ENCODE results near the gene MED13L.

DNA sequence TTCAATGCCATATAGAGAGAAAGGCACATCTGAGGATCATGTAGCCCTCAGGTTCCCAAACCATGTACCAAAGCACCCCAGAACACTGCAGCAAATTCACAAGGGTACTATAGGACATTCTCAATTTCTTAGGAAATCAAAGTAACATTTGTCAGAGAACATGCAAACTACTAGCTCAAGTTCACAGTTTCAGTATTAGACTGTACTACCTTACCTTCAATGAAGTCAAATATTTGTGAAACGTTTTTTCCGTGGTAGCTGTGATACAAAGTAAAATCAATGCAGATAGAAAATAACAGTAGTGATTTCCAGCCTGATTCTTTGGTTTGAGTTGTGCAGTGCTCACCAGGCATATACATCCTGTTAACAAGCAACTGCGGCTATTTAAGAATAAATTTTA, 197.1 kb downstream of the MED13L start:
- TF ChIP-seq, protein P1, sequence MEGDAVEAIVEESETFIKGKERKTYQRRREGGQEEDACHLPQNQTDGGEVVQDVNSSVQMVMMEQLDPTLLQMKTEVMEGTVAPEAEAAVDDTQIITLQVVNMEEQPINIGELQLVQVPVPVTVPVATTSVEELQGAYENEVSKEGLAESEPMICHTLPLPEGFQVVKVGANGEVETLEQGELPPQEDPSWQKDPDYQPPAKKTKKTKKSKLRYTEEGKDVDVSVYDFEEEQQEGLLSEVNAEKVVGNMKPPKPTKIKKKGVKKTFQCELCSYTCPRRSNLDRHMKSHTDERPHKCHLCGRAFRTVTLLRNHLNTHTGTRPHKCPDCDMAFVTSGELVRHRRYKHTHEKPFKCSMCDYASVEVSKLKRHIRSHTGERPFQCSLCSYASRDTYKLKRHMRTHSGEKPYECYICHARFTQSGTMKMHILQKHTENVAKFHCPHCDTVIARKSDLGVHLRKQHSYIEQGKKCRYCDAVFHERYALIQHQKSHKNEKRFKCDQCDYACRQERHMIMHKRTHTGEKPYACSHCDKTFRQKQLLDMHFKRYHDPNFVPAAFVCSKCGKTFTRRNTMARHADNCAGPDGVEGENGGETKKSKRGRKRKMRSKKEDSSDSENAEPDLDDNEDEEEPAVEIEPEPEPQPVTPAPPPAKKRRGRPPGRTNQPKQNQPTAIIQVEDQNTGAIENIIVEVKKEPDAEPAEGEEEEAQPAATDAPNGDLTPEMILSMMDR (optimal IDR thresholded peaks at IDR 0.05 in 1 of 3, IDR thresholded peaks at IDR 0.05 in 1 of 3, conservative IDR thresholded peaks at IDR 0.05 in 1 of 3; ENCODE audit: extremely low read depth in 1 of 3, insufficient read depth in 2 of 3, low read length in 3 of 3) = no peak
- no peak for TF ChIP-seq EZH2 (IDR thresholded peaks at IDR 0.05; ENCODE audit: low read length)

Measured in keratinocyte (primary cell).